Activated gamma-delta T cell treated with Interleukin-2 at 50 U/mL for 16 hours (primary cell): ENCODE measurements around the gene KLHDC7A.

ENCODE experiments used
- DNase-seq: peaks from one replicate; pipeline ENCODE4 v3.0.0-alpha.2; 2020

Gene KLHDC7A

GRCh38 chr1:18511149-18511873 is 30.6 kb downstream of the KLHDC7A start:
- no peak for DNase-seq

GRCh38 chr1:18511874-18512150 is 31.1 kb downstream of the KLHDC7A start:
- no peak for DNase-seq

GRCh38 chr1:18512883-18513282 is 32.2 kb downstream of the KLHDC7A start:
- no peak for DNase-seq

DNA sequence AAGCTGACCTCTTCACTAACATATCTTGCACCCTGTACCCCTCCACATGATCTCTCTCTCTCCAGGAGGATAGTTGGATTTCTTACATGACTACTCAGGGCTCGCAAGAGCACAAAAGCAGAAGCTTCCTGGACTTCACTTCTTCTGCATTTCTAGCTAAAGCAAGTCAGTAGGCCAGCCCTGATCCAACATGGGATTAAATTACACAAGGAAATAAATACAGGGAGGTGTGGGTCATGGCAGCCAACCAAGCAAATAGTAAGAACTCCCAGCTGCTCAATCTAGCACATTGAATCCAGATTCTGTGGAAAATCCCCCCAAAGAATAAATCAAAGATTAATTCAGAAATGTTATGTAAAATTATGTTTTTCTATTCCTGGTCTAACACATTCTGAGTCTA is 33.3 kb downstream of the KLHDC7A start:
- DNase-seq = no peak

DNA sequence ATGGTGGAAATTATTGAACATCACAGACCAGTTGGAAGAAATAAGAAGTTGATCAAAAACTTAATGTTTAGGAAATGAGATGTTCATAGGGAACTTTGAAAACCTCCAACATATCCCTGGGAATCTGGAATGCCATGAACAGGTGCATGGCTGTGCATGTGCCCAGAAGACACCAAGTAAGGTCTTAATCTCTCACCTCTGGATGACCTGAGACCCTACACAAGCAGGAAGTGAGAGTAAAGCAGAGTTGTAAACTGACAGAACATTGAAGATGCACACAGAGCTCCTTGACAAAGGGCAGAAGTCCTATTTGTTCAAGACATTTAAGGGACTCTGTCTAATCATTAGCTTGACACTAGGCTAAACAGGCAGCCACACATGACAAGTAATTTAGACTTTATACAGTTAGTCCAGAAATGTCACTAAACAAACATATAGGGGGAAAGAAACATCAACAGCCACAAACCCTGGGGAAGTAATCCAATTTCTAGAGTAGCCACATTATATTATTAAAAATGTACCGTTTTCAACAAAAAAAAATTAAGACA is 34.5 kb downstream of the KLHDC7A start:
- no peak for DNase-seq

DNA sequence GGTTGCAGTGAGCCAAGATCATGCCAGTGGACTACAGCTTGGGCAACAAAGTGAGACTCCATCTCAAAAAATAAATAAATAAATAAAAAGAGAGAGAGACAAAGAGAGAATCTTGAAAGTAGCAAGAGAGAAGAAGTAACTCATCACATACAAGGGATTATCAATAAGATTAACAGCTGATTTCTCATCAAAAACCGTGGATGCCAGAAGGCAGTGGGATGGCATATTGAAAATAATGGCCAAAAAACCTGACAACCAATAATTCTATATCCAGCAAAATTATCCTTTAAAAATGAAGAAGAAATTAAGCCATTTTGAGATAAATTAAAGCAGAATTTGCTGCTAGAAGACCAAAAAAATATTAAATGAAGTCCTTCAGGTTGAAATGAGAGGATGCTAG is 35.7 kb downstream of the KLHDC7A start:
- no peak for DNase-seq

DNA sequence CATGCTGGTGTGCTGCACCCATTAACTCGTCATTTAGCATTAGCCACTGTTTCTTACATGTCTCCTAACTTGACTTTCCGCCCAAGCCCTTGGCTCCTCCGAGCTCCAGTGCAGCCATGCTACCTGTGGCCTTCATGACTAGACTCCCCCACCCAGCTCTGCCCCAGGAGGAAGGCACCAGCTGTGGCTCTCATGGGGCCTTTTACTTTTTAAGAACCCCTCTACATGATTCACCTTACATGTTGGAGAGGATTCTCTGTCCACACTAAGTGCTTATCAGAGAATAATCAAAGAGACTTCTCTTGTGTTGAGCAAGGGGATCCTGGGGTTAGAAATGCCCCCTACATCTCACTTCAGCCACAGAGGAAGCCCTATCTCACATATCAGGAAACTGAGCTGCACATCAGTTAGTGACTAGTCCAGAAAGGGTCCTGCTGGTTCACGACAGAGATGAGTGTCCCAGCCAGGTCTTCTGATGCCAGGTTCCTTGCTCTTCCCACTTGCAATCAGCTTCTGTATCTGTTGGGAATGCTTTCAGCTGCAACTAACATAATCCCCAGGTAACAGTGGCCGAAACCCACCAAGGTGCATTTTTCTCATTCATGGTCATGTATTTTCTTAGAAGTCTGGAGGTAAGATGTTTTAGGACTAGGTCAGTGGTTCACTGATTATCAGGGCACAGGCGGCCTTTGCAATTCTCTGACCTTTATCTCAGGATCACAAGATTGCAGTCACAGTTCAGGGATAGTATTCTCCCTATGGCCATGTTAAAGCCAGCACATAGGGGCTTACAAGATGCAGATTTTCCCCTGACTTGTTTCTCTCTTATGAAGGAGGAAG is 45.9 kb downstream of the KLHDC7A start:
- DNase-seq = no peak

- DNase-seq = no peak
Measured at GRCh38 chr1:18527514-18527913, 46.8 kb downstream of the KLHDC7A start.

GRCh38 chr1:18527921-18528320 is 47.2 kb downstream of the KLHDC7A start:
- DNase-seq = no peak

DNA sequence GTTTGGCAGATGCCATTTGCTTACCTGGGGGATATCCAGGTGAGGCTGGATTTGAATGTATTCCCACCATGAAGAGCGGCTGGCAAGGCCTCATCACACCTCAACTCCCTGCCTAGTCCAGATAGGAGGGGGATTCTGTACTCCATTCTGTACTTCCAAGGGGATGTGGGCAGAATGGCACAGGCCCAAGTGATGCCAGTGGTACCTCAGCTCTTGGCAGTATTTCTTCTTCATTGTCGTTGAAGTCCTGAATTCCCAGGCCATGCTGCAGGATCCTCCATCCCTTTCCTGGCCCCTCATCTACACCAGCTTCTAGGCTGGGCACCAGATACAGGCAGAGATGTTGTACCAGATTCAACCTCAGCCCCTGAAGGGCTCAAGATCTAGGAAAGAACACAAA is 47.9 kb downstream of the KLHDC7A start:
- no peak for DNase-seq

DNA sequence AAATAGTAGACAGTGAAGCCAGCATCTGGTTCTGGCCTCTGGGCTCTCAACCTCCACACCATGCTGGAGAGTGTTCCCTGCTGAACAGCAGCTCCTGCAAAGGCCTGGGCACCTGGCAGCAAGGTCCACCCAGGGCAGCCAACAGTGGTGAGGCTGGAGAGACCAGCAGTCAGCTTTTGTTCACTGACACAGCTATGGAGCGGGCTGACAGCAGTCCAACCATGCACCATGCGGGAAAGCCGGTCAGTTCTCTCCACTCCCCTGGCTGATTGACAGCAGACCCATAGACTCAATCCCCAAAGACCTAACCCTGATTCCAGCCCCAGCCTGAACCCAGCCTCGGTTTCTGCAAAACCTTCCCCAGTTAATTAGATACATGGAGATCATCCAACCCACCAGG is 49.0 kb downstream of the KLHDC7A start:
- no peak for DNase-seq

- no peak for DNase-seq
Measured at GRCh38 chr1:18530587-18531502, 50.1 kb downstream of the KLHDC7A start.

GRCh38 chr1:18531503-18531845 is 50.7 kb downstream of the KLHDC7A start:
- DNase-seq = no peak

GRCh38 chr1:18532390-18533170 is 51.9 kb downstream of the KLHDC7A start:
- no peak for DNase-seq

DNA sequence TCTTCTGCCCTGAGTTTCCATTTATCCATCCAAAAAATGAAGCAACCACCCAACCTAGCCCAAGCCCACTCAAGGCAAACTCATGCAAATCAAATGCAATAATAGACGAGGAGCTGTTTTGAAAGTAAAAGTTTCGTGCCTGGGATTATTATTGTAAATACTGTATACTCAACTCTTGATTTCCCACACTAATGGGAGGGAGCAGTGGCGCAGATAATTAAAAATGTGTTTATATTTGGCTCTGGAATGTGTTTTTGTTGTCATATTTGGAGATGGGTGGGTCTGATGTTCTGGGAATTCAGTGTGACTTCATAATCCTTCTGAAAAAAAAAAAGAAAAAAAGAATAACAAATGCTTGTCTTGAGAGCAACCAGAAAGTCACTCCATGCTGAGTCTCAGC is 52.5 kb downstream of the KLHDC7A start:
- no peak for DNase-seq

DNA sequence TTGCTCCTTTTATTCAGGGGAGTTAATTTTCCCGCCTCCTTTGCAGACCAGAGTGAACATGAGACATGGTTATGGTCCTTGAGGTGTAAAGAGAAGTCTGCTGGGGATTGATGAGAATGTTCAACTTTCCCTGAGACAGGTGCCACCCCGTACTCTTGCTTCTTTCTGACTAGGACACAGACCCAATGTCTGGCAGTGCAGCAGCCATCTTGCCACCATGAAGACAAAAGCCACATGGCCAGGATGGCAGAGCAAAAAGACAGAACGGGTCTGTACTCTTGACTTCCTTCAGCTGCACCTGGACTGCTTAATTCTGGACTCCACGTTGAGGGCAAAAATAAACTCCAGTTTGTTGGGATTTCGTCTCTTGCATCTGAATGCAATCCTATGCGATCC is 54.1 kb downstream of the KLHDC7A start:
- no peak for DNase-seq
